Measurements from ENCODE around the gene SLC29A2.
A peak's percentile ranks its signal among the peaks of the same experiment; 100 is the strongest.

Gene SLC29A2, protein sequence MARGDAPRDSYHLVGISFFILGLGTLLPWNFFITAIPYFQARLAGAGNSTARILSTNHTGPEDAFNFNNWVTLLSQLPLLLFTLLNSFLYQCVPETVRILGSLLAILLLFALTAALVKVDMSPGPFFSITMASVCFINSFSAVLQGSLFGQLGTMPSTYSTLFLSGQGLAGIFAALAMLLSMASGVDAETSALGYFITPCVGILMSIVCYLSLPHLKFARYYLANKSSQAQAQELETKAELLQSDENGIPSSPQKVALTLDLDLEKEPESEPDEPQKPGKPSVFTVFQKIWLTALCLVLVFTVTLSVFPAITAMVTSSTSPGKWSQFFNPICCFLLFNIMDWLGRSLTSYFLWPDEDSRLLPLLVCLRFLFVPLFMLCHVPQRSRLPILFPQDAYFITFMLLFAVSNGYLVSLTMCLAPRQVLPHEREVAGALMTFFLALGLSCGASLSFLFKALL

DNA sequence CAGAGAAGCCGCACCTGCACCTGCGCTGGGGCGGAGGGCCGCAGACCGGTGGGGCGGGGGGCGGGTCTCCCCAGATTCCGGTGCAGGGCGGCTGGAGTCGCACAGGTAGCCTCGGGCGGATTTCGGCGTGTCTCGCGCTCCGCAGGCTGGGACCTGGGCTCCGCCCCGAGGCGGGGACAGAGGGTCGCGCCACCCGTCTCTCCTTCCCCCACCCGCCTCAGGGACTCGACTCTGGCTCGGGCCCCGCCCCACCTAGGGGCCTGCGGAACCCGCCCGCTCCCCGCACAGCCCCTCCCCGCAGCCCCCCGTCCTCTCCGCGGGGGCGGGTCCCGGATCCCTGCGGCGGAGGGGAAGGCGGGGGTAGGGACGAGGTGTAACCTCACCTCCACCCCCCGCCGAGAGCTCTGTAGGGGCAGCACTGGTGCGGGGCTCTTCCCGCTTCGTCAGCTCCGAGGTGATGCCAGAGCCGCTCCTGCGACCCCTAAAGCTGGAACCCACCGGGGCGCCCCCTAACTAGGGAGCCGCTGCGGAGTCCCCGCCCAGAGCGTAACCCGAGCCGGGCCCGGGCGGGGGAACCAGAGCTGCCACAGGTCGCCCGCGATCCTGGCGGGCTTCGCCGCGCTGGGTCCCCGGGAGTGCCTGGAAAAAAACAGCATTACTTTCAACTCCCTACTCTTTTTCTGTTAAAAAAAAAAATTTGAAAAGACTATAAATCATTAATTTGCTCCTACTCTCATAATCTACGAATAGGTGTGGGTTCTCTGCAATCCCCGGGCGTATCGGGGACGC is at the start of gene SLC29A2:
TSS of gene SLC29A2 (minus strand) at position 134 of the 789 bp plus-strand sequence. CDS start 169 bp downstream, outside the sequence.
- peaks cover 6% of the 10 kb centered on the region for H3K27me3 ChIP-seq (ENCODE audit: control insufficient read depth, insufficient read depth, low read length)
- H3K9me3 ChIP-seq (ENCODE audit: control insufficient read depth, low read length): no peaks in the 10 kb centered on the region
- peak within 1 kb of the TSS; percentile 64 for H3K9ac ChIP-seq (ENCODE audit: low read length)
- peak within 1 kb of the TSS; percentile 26 for H3K4me3 ChIP-seq (ENCODE audit: low read length)
- no peaks in the 10 kb centered on the region for H3K36me3 ChIP-seq (ENCODE audit: control insufficient read depth, insufficient read depth, low read length)
- peaks cover 9% of the 10 kb centered on the region for H3K4me1 ChIP-seq (ENCODE audit: control insufficient read depth, insufficient read depth, low read length)

DNA sequence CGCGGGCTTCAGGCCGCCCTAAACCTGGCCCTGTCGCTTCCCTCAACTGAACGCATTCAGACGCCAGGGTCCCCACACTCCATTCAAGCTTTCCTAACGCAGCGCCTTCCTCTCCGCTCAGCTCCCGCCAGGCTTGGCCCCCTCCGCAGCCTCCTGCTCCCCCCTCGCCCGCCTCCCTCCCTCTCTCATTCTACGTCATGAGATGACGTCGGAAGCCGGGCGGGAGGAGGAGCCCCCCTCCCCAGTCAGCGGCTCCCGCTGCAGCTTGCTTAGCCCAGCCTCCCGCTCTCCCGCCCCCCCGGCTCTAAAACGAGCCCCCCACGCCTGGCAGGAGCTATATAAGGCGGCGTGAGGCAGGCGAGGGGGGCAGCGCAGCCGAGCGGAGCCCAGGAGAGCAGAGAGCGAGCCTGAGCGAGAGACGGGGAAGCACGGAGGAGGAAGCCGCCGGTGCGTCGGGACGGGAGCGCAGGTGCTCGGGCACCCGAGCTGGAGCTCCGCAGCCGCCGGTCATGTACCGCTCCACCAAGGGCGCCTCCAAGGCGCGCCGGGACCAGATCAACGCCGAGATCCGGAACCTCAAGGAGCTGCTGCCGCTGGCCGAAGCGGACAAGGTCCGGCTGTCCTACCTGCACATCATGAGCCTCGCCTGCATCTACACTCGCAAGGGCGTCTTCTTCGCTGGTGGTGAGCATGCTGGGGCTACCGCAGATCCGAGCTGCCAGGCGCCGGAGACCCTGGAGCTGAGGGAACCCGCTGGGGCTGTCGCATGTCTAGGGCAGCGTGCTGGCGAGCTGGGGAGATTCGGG is 49.3 kb upstream of the SLC29A2 start, which contains the start of gene NPAS4:
TSS of gene NPAS4 (plus strand) at position 365 of the 806 bp plus-strand sequence. CDS start at position 510, 145 bp downstream.
- H3K4me3 ChIP-seq (ENCODE audit: low read length): no peak within 1 kb of the TSS
- peaks cover 12% of the 10 kb centered on the region for H3K4me1 ChIP-seq (ENCODE audit: control insufficient read depth, insufficient read depth, low read length)
- peaks cover 24% of the 10 kb centered on the region for H3K27me3 ChIP-seq (ENCODE audit: control insufficient read depth, insufficient read depth, low read length)
- H3K36me3 ChIP-seq (ENCODE audit: control insufficient read depth, insufficient read depth, low read length): no peaks in the 10 kb centered on the region
- no peaks in the 10 kb centered on the region for H3K9me3 ChIP-seq (ENCODE audit: control insufficient read depth, low read length)
- H3K9ac ChIP-seq (ENCODE audit: low read length): no peak within 1 kb of the TSS

DNA sequence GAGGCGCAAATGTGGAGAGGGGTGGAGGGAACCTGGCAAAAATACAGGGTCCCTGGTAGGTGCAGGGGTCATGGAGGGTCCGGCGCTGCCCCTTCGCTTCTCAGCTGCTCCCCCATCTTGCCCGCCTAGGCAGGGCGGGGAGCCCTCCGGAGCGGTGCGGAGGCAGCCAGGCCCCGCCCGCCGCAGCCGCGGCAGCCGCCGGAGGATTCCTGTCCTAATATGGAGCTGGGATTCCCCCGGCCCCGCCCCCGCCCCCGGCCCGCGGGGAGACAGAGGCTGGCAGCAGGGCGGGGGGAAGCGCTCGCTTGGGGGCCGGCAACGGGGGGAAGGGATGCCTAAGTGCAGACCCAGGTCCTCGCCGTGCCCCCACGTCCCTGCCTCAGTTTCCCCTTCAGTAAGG is 48.3 kb upstream of the SLC29A2 start:
- H3K9me3 ChIP-seq (ENCODE audit: control insufficient read depth, low read length): no peaks in the 10 kb centered on the region
- H3K27me3 ChIP-seq (ENCODE audit: control insufficient read depth, insufficient read depth, low read length): peaks cover 24% of the 10 kb centered on the region
- H3K4me1 ChIP-seq (ENCODE audit: control insufficient read depth, insufficient read depth, low read length): peaks cover 12% of the 10 kb centered on the region
- H3K9ac ChIP-seq (ENCODE audit: low read length): no peak overlapping the region
- no peaks in the 10 kb centered on the region for H3K36me3 ChIP-seq (ENCODE audit: control insufficient read depth, insufficient read depth, low read length)
- no peak overlapping the region for H3K4me3 ChIP-seq (ENCODE audit: low read length)

DNA sequence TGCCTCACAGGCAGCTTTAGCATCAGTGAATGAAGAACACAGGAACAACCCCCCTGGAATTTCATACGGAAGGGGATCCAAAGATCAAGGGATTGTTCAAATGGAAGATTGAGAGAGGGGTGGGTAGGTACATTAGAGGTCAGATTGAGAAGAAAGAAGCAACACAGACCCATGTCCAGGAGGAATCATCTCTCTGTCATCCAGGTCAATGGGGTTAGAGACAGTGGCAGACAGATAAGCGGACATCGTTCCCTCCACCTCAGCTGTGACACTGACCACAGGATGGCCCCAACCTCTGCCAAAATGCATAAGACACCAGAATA is 47.4 kb upstream of the SLC29A2 start:
- Histone ChIP-seq H3K9me3 (ENCODE audit: control insufficient read depth, low read length) (no peaks in the 10 kb centered on the region), H3K9ac (ENCODE audit: low read length) (no peak overlapping the region), H3K4me3 (ENCODE audit: low read length) (no peak overlapping the region), H3K4me1 (ENCODE audit: control insufficient read depth, insufficient read depth, low read length) (peaks cover 12% of the 10 kb centered on the region), H3K27me3 (ENCODE audit: control insufficient read depth, insufficient read depth, low read length) (peaks cover 24% of the 10 kb centered on the region), H3K36me3 (ENCODE audit: control insufficient read depth, insufficient read depth, low read length) (no peaks in the 10 kb centered on the region)

DNA sequence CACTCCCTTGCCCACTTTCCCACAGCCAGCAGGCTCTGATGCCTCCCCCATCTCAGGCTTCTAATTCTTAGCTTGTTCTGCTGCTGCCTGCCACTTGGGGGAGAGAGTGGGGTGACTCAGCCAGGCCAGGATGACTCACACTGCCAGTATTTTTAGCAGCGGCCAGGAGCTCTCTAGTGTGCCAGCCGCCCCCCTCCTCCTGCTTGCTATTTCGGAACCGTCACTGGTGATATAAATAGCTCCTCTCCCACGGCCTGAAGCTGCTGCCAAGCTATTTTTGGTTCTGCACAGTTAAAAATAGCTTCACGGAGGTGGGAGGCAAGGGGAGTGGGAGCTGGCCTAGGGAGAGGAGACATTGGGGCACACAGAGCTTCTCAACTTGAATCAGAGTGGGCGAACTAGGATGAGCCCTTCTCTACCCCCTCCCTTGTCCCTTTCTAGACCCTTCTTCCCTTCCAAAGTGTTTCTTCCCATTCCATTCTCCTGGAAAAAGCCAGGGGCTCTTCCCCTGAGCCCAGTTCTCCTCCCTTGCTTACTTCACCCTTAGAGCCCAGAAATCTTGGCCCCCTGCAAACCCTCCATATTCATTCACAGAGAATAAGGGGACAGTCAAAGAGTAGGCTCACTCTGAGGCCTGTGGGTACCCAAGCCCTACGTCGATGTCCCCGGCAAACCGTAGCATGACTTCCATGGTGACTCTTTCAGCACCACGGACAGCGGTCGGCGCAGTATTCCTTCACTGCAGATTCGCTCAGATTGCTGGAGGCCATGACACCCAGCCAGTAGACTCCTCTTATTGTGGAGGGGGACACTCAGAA is 46.8 kb upstream of the SLC29A2 start:
- H3K4me1 ChIP-seq (ENCODE audit: control insufficient read depth, insufficient read depth, low read length): peaks cover 12% of the 10 kb centered on the region

DNA sequence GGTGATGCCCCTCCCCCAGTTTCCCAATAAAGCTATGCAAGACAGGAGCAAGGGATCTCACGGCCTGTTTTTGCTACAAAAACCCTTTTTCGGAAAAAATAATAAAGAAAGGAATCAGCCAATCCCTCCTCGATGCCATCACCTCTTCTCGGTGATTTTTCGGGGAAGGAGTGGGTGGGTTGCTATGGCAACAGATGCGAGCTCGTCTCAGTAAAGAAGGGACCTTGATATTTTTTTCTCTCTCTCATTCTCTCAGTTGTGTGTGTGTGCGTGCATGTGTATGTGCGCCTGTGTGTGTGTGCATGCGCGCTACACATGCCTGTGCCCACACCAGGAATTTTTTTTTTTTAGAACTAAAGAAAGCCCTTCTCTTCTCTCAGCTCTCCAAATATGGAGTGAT is 45.4 kb upstream of the SLC29A2 start:
- H3K9ac ChIP-seq (ENCODE audit: low read length): no peak overlapping the region
- H3K4me1 ChIP-seq (ENCODE audit: control insufficient read depth, insufficient read depth, low read length): peaks cover 12% of the 10 kb centered on the region
- no peaks in the 10 kb centered on the region for H3K9me3 ChIP-seq (ENCODE audit: control insufficient read depth, low read length)
- peaks cover 24% of the 10 kb centered on the region for H3K27me3 ChIP-seq (ENCODE audit: control insufficient read depth, insufficient read depth, low read length)
- H3K36me3 ChIP-seq (ENCODE audit: control insufficient read depth, insufficient read depth, low read length): no peaks in the 10 kb centered on the region
- H3K4me3 ChIP-seq (ENCODE audit: low read length): no peak overlapping the region

More for the DNA sequence above, 46.8 kb upstream of the SLC29A2 start:
- Histone ChIP-seq H3K9ac (ENCODE audit: low read length) (no peak overlapping the region), H3K36me3 (ENCODE audit: control insufficient read depth, insufficient read depth, low read length) (no peaks in the 10 kb centered on the region), H3K27me3 (ENCODE audit: control insufficient read depth, insufficient read depth, low read length) (peaks cover 24% of the 10 kb centered on the region), H3K4me3 (ENCODE audit: low read length) (no peak overlapping the region), H3K9me3 (ENCODE audit: control insufficient read depth, low read length) (no peaks in the 10 kb centered on the region)

DNA sequence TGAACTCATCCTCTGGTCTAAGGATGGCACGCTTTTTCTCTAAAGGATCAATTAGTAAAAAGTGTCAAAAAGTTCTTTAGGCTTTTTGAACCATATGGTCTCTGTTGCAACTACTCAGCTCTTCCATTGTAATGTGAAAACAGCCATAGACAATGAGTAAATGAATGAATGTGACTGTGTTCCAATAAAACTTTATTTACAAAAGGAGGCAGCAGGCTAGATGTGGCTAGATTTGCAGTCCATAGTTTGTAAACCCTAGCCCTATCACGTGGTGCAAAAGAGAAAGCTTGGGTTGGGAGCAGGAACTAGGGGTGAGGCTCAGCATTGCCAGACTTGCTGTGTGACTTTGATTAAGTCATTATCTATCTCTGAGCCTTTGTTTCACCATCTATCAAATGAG is 43.9 kb upstream of the SLC29A2 start:
- Histone ChIP-seq H3K36me3 (ENCODE audit: control insufficient read depth, insufficient read depth, low read length) (no peaks in the 10 kb centered on the region), H3K4me1 (ENCODE audit: control insufficient read depth, insufficient read depth, low read length) (peaks cover 11% of the 10 kb centered on the region), H3K9ac (ENCODE audit: low read length) (no peak overlapping the region), H3K9me3 (ENCODE audit: control insufficient read depth, low read length) (no peaks in the 10 kb centered on the region), H3K4me3 (ENCODE audit: low read length) (no peak overlapping the region), H3K27me3 (ENCODE audit: control insufficient read depth, insufficient read depth, low read length) (peaks cover 24% of the 10 kb centered on the region)

DNA sequence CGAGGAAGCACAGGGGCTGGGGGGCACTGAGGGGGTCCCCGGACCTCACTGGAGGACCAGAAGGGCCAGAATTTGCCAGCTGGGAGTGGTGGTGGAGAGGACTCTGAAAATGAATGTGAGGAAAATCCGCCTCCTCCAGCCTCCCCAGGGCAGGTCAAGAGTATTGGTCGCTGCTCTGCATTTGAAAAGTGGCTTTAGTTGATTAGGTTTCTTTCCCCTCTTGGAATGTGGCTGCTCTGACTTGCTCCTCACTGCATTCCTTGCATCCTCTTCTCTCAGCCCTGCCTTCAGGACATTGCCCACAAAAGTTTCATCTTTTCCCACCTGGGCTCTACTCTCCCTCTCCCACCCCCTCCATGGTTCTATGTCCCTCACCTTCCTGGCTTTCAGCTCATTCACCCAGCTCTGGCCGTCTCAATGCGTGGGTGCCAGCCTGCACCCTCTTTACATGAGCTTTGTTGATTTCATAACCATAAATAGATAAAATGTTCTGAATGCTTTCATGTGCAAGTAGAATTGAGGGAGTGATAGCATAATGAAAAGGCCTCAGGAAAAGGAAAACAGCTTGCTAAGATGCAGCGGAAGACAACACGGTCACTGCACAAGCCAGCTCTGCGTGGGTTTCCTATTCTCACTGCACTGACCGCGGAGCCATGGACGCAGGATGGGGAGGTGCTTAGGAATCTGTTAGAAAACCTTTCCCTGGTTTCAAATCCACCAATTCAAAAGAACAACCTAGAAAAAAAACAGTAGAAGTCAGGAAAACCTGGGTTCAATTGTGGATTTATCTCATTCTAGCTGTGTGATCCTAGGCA is 42.8 kb upstream of the SLC29A2 start:
- Histone ChIP-seq H3K36me3 (ENCODE audit: control insufficient read depth, insufficient read depth, low read length) (no peaks in the 10 kb centered on the region), H3K4me1 (ENCODE audit: control insufficient read depth, insufficient read depth, low read length) (peaks cover 8% of the 10 kb centered on the region), H3K9me3 (ENCODE audit: control insufficient read depth, low read length) (no peaks in the 10 kb centered on the region), H3K9ac (ENCODE audit: low read length) (no peak overlapping the region), H3K4me3 (ENCODE audit: low read length) (no peak overlapping the region), H3K27me3 (ENCODE audit: control insufficient read depth, insufficient read depth, low read length) (peaks cover 21% of the 10 kb centered on the region)

DNA sequence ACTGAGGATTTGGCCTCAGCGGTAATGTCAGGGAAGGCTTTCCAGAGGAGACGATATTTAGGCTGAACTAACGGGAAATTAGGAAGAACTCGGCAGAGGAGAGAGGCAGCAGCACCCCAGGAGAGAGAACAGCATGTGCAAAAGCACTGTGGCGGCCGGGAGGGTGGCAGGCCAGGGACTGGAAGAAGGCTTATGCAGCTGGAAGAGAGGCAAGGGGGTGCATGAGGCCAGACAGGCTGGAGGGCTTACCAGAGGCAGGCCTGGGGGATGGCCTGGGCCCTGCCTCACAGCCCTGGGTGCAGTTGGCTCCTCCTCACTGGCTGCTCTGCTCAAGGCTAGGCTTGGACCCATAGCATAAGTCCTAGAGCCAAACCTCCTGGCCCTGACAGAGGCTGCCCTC is 41.6 kb upstream of the SLC29A2 start:
- H3K9ac ChIP-seq (ENCODE audit: low read length): no peak overlapping the region
- H3K4me1 ChIP-seq (ENCODE audit: control insufficient read depth, insufficient read depth, low read length): no peaks in the 10 kb centered on the region
- H3K36me3 ChIP-seq (ENCODE audit: control insufficient read depth, insufficient read depth, low read length): no peaks in the 10 kb centered on the region
- no peaks in the 10 kb centered on the region for H3K9me3 ChIP-seq (ENCODE audit: control insufficient read depth, low read length)
- H3K27me3 ChIP-seq (ENCODE audit: control insufficient read depth, insufficient read depth, low read length): peaks cover 17% of the 10 kb centered on the region
- H3K4me3 ChIP-seq (ENCODE audit: low read length): no peak overlapping the region

DNA sequence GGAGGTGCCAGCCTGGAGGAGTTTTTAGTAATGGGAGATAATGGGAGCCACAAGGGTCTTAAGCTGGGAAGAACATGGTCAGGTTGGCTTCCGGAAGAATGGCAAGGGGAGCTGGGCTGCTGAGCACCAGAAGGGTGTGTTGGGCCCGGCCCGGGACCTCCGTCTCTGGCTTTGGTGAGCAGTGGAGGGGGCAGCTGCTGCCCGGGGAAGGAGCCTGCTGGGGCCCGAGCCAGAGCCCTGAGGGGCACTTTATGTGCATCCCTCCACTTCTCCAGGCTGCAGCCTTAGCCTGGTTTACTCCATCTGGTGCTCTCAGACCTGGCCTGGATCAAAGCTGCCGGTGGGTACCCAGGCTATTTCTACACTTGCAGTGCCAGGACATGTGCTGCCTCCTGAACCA is 40.5 kb upstream of the SLC29A2 start:
- no peak overlapping the region for H3K9ac ChIP-seq (ENCODE audit: low read length)
- no peak overlapping the region for H3K4me3 ChIP-seq (ENCODE audit: low read length)
- H3K4me1 ChIP-seq (ENCODE audit: control insufficient read depth, insufficient read depth, low read length): no peaks in the 10 kb centered on the region

More for the DNA sequence above, 40.5 kb upstream of the SLC29A2 start:
- H3K27me3 ChIP-seq (ENCODE audit: control insufficient read depth, insufficient read depth, low read length): peaks cover 15% of the 10 kb centered on the region
- H3K9me3 ChIP-seq (ENCODE audit: control insufficient read depth, low read length): no peaks in the 10 kb centered on the region
- H3K36me3 ChIP-seq (ENCODE audit: control insufficient read depth, insufficient read depth, low read length): no peaks in the 10 kb centered on the region

Data from mucosa of stomach (tissue), 1 donor.